HG02642 (cell line): Measurements from ENCODE around the gene TBX18.

ENCODE experiments used
- ATAC-seq: cut with Tn5 transposase; IDR thresholded peaks from one replicate; pipeline ENCODE4 v1.9.1; 2021; ENCODE audit warnings: mild to moderate bottlenecking; ENCODE audit not compliant: unreplicated experiment, poor library complexity

Gene TBX18

GRCh38 chr6:84685983-84686584 is 78.3 kb downstream of the TBX18 start:
- no peak for ATAC-seq

- no peak for ATAC-seq
Observed at GRCh38 chr6:84681693-84682326, 82.6 kb downstream of the TBX18 start.

- no peak for ATAC-seq
Observed at GRCh38 chr6:84675651-84676050, 88.7 kb downstream of the TBX18 start.

DNA sequence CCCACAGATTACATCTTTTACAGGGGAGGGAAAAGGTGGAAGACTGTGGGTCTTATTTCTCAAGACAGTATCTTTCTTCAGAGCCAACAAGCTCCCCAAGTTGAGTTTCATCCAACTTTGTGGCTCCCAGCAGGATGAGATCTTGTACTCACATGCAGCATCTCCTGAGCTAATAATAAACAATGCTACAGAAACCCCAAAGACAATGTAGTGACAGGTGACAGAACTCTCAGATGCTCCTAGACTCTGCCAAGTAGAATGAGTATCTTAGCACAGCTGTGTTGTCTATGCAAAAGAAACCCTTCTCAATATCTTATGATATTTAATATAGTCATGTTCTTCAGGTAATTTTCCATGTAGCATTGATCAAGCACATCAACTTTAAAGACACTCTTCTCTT is 90.0 kb downstream of the TBX18 start:
- no peak for ATAC-seq

DNA sequence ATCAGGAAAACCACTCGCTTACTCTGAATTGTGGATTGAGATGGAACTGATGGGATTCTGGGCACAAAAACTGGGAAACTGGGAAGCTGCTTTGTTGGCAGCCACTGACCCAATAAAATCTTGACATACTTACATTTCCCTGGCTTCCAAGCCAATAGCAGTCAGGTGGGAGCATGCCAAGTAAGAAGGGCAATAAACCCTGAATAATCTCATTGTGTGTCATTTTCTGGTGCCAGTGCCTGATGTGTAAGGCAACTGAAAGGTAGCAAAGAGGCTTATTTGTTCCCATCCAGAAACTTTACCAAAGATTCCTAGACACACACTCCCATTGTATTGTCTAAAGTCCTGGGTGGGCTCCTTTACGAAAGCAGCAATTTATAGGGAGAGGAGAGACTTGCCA is 93.2 kb downstream of the TBX18 start:
- ATAC-seq: no peak

DNA sequence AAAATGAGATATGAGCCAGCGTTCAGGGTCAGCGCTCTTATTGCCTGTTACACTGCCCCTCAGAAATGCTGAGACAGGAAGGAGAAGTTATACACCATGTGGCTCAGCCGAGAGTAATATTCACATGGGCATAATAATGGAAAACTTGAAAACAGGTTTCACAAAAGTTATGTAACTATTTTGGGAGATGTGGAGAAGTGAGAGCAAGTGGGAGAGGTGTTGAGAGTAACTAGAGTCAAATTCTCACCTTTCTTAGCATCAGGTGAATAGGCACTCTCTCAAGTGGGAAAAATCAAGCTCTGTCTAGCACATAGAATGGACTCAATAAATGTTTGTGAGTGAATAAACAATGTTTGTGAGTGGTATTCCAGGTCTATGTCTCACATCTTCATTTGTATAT is 94.5 kb downstream of the TBX18 start:
- ATAC-seq: no peak

DNA sequence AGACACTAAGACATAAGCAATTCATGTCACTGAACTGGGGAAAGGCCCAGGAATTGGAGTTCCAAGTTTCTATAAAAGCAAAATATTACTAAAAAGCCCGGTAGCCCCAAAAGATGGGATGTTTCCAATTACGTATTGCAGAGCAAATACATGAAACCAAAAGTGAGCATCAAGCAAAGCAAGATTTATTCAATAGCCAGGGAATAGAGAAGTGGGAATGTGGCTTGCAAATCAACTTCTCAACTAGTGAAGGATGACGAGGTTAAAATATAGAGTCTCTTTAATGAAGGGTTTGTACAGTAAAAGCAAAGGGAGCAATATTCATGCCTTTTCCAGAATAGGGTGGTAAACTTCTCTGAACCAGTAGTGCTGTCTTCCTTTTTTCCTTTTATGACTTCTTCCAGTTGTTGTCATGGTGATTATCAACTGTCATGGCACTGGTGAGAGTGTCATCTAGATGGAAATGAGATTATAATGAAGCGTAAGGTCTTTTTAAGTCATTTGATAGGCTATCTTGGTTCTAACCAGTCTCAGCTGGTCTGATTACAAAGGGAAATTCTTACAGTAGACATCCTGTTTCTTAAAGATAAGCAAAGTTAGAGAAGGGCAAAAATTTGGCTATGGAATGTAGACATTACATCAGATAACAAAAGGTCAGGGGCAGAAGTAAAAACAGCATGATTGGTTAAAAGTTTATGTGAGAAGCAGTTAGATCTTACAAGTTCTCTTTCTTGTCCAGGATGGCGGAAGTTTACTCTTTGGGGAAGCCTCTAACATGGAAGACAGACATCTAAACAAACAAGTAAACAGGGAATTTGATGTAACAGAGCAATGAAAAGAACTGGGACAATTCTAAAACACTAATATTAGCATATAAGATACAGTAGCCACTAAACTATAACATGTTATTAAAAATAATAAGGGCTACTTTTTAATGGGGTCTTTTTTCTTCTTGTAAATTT is 96.9 kb downstream of the TBX18 start:
- ATAC-seq: no peak

DNA sequence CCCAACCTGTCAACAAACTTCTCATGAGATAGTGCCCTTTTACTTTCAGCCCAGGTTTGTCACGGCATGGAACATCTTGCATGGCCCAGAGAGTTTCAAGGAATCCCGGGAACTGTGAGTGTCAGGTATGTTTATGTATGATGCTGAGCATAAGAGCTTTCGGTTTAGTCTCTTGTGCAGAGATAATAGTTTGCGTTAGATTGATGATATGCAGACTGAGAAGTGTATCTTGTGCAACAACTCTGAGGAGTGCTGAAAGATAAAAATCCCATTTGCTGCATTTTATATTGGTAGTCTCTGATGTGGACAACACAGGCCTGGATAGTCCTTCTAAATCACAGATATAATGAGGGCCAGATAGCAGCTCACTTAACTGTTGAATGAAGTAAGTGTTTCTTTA is 99.0 kb downstream of the TBX18 start:
- ATAC-seq: no peak

- ATAC-seq: no peak
Observed at GRCh38 chr6:84663866-84664265, 100.5 kb downstream of the TBX18 start.

DNA sequence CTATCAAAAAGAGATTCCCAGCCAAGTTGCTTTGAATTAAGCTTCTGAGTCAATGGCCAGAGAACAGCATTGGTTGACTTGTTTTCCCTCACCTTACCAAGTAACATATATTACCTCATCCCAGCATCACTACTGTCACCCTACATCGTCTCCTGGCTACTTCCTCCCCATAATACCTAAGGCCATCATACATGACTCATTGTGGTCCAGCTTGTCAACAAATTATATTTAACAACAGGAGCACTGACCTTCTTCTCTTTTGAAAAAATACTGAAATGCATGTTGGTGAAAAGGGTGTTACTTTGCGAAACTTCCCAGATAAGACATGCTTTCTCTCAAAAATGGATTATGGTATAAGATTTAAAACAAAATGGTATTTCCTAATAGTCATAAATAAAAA is 106.9 kb downstream of the TBX18 start:
- ATAC-seq: no peak

DNA sequence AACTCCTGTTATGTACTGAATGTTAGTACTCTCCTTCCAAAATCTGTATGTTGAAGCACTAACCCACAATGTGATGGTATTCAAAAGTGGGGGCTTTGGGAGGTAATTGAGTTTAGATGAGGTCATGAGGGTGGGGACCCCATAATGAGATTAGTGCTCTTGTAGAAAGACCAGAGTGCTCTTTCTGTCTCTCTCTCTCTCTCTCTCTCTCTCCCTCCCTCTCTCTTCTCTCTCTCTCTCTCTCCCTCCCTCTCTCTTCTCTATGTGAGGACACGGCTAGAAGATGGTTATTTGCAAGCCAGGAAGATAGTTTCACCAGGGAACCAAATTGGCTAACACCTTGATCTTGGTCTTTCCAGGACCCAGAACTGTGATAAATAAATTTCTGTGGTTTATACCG is 107.4 kb downstream of the TBX18 start:
- no peak for ATAC-seq

- no peak for ATAC-seq
Observed at GRCh38 chr6:84653027-84653551, 111.3 kb downstream of the TBX18 start.

DNA sequence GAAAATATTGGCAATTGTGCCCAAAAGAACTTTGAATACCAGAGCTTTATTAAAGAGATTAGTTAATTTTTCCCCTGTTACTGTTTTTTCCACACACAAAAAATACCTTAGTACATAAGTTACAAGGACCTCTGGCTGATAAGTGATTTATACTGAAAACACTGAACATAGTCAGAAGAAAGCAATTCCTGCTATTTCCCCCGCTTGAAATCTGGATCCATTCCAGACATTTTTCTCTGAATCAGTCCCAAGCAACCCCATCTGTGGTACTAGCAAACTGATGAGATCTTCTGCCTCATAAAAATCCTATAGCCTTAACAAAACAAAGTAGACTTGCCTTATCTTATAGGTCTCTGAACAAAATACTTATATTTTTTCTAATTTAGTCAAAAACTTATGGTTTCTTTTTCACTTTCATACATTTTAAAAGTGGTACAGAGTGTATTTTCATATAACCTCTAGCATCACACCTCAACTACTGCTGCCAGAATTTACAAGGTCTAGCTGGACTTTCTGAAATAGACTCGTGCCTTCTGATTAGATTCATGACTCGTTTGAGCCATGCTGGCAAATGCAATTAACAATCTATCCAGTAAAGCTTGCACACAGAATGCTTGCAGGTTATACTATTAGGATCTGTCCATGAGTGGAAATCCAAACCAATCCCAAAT is 111.9 kb downstream of the TBX18 start:
- no peak for ATAC-seq

DNA sequence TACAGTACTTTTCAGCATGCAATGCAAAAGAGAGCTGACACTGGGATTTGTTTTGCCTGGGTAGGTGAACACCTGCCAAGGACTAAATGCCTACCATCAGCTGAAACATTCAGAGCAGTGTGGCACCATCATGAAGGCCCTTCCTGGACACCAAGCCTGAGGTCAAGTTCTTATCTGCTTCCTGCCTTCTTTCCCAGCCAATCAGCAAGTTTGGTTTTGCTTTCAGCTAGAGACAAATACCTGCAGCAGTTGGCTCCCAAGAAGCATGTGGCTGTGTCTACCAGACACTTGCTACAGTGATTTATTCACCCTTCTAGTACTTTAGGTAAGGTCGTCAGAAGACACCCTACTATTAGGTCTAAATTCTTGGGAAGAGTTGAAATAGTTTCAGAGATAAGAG is 112.8 kb downstream of the TBX18 start:
- no peak for ATAC-seq

DNA sequence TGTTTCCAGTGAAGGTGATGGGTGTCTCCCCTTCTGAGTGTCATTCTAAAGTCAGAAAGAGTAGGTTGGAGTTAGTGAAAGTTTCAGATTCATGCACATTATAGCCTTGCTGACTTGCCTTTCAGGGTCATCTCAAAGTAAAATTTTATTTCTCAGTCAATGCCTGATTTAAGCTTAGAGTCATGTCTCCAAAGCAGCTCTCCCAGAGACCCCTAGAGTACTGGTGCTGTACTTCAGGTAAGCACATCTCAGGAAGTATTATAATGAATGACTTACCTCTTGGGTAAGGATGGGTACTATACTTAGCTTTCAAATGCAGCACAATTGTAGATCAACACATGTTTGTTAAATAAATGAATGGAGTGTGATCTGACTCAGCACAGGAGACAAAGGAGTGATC is 116.0 kb downstream of the TBX18 start:
- no peak for ATAC-seq

DNA sequence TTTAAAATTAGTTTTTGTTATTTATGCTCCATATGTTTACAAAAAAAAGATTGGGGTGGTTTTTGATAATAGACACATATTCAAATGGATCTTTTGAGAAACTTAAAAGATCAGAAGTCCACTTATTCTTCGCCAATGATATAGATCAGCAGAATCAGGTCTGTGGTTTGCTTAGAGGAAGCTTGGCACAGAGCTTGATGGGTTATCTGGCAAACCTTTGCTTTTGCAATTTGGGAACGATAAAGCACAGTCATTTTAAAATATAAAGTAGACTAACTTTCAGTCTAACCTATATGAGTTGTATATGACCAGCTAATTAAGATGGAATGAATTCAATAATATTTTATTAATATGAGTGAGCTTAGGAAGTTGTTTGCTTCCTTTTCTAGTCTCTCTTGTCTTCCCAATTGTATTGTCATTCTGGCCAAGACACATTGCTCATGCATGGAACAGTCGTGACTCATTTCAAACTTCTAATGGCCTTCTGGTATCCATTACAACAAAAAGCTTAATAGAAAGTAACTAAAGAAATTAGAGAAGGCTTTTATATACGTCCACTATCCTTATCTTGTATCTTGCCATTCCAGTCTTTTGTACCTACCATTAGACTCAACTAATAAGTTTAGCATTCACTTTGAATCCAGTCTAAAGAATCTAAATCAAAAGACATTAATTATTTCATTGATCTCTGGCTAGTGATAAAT is 118.7 kb downstream of the TBX18 start:
- ATAC-seq: no peak

DNA sequence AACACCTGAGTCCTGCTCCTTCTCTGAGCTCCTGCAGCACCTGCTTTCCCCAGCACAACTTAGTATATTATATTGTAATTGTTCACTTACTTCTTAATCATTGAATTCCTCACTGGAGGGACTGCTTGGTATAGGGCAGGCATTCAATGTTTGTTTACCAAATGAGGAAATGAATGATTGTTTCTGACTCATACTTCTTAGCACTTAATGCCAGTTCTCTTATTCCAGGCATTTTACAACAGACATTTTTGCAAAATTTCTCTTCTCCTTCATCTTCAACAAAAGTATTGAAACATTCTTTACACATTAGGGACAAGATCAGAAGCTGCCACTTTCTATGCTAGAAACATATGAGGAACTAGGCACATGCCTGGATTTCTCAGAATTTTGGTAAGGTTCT is 119.4 kb downstream of the TBX18 start:
- no peak for ATAC-seq

DNA sequence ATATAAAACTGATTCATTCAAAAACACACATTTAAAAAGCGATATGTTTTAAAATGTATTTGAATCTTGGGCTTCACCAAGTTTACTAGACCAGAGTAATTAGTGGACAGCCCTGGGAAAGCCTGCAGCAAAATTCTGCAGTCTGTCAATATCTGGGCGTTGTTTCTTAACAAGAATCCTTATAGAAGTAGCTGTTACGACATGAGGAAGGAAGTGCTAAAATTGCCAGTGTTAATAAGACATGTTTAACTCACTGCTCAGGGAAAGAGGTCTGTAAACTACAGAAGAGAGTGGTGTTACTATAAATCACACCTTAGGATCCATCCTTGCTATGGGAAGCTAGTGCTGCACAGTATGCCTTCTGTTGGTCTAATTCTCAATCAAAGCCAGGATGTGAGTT is 120.6 kb downstream of the TBX18 start:
- ATAC-seq: no peak

DNA sequence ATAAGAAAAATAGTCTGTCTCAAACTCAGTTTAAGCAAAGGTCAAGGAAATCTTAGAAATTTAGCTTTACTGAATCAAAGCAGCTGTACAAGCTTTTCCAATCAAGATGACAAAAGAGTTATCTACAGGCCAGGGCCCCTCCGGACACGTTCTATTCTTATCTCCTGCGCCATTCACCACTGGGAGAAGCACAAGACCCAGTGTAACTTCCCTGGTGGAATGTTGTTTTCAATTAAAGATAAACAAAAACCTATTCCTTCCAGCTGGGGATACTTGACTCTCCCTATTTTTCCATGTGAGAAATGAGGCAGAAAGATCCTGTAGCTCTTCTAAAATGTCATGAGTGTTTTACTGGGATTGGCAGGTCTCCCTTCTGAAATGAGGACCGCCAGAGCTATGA is 123.3 kb downstream of the TBX18 start:
- no peak for ATAC-seq

- no peak for ATAC-seq
Observed at GRCh38 chr6:84639396-84639795, 125.0 kb downstream of the TBX18 start.
